Glutamatergic neuron (in vitro differentiated cells): ENCODE results near the gene MYT1. TPM values are rescaled to one million over a fixed set of nuclear protein-coding genes. Genes with fewer than 3 reads are reported as not detected.

Source experiments
- DNase-seq: peaks from one replicate; pipeline ENCODE4 v3.0.0; 2022
- H3K27ac Mint-ChIP-seq: one replicate; pipeline ENCODE4 v1.8.0; 2020; ENCODE audit warnings: mild to moderate bottlenecking, mixed read lengths, inconsistent platforms; ENCODE audit not compliant: unreplicated experiment
- H3K27me3 Mint-ChIP-seq: one replicate; pipeline ENCODE4 v1.8.0; 2020; ENCODE audit warnings: mild to moderate bottlenecking, moderate library complexity, mixed read lengths, inconsistent platforms; ENCODE audit not compliant: unreplicated experiment
- H3K36me3 Mint-ChIP-seq: one replicate; pipeline ENCODE4 v1.8.0; 2020; ENCODE audit warnings: mild to moderate bottlenecking, mixed read lengths, inconsistent platforms; ENCODE audit not compliant: unreplicated experiment
- H3K4me1 Mint-ChIP-seq: one replicate; pipeline ENCODE4 v1.8.0; 2020; ENCODE audit warnings: mild to moderate bottlenecking, low read depth, mixed read lengths, inconsistent platforms; ENCODE audit not compliant: unreplicated experiment
- H3K4me3 Mint-ChIP-seq: one replicate; pipeline ENCODE4 v1.8.0; 2020; ENCODE audit warnings: mild to moderate bottlenecking, mixed read lengths, inconsistent platforms; ENCODE audit not compliant: unreplicated experiment
- H3K9me3 Mint-ChIP-seq: one replicate; pipeline ENCODE4 v1.8.0; 2020; ENCODE audit warnings: mild to moderate bottlenecking, moderate library complexity, mixed read lengths, inconsistent platforms; ENCODE audit not compliant: unreplicated experiment
- total RNA-seq: library from RNA; stranded (reverse); fragmentation: NEBNext Ultra II Directional; extraction: Animal tissue kit (Norgen Biotek cat#: 25700); gene quantifications from one replicate; pipeline ENCODE4 v1.2.1, GENCODE V29; 2021; ENCODE audit not compliant: unreplicated experiment
- TF ChIP-seq, protein P1 (sequence below): fragments of 200-600 bp; sonication (generic); IDR thresholded peaks from one replicate; pipeline ENCODE4 v1.5.0; 2021; ENCODE audit not compliant: partially characterized antibody, unreplicated experiment

Gene MYT1
- total RNA-seq, 1 donor from 2014 or later = 159 TPM

DNA sequence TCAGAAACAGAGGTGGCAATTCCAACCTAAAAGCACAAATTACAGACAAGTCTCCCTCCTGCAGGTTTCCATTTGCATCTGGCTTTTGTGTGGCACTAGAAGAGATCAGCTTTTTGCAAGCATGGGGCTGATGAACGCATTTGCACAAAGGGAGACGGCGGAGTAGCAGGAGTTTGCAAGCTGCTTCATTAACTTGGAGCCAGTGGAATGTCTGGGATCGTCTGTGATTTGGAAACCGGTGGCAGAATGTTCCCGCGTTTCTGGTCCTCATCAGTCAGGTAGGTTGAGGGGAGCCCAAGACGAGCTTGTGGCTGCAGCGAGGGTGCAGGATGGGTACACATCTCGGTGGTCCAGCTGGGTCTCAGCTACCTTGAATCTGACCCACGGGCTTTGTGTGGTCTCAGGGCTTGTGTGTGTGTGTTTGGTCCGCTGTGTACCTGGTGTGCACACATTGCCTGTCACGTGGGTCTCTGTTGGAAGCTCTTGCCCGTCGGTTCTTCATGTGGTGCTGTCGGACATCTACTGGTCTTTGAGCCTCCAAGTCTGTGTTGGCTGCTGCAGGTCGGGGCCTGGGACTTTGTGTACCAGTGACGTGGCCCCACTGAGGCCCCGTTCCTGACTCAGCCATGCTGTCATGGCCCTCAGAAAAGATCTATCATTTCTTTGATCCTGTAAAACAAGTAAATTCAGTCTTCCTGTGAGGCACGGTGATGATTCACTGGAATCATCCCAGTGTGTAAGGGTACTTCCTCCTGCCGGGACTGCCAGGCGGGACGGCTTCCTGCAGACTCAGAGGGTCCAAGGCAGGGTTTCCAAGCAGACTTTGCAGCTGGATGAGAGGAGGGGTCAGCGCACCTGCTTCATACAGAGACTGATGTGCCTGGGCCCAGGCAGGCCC lies 12.4 kb upstream of the MYT1 start:
- TF ChIP-seq, protein P1, sequence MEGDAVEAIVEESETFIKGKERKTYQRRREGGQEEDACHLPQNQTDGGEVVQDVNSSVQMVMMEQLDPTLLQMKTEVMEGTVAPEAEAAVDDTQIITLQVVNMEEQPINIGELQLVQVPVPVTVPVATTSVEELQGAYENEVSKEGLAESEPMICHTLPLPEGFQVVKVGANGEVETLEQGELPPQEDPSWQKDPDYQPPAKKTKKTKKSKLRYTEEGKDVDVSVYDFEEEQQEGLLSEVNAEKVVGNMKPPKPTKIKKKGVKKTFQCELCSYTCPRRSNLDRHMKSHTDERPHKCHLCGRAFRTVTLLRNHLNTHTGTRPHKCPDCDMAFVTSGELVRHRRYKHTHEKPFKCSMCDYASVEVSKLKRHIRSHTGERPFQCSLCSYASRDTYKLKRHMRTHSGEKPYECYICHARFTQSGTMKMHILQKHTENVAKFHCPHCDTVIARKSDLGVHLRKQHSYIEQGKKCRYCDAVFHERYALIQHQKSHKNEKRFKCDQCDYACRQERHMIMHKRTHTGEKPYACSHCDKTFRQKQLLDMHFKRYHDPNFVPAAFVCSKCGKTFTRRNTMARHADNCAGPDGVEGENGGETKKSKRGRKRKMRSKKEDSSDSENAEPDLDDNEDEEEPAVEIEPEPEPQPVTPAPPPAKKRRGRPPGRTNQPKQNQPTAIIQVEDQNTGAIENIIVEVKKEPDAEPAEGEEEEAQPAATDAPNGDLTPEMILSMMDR = no peak
- no peaks in the 10 kb centered on the region for H3K36me3 Mint-ChIP-seq
- H3K27me3 Mint-ChIP-seq = peaks cover 17% of the 10 kb centered on the region
- peaks cover 20% of the 10 kb centered on the region for H3K9me3 Mint-ChIP-seq
- no peak overlapping the region for H3K4me3 Mint-ChIP-seq
- no peak overlapping the region for H3K27ac Mint-ChIP-seq
- peaks cover 30% of the 10 kb centered on the region for H3K4me1 Mint-ChIP-seq
- no peak for DNase-seq

DNA sequence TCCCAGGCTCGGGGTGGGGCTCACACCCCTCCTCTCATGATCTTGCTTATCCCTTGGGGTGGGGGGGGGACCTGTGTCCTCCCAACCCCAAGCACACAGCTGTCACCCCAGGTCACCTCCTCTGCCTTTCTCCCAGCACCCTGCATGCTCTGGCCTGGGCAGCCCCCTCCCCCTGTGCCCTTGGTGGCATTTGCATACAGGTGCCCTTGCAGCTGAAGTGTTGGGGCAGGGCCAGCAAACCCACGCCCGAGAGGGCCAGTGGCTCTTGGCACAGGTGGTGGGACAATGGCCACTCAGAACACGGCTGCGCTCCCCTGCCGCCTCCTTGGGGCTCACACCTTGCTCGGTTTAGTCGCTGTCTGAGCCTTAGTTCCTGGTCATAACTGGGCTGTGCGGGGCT lies 11.3 kb upstream of the MYT1 start:
- H3K27me3 Mint-ChIP-seq = peaks cover 20% of the 10 kb centered on the region

DNA sequence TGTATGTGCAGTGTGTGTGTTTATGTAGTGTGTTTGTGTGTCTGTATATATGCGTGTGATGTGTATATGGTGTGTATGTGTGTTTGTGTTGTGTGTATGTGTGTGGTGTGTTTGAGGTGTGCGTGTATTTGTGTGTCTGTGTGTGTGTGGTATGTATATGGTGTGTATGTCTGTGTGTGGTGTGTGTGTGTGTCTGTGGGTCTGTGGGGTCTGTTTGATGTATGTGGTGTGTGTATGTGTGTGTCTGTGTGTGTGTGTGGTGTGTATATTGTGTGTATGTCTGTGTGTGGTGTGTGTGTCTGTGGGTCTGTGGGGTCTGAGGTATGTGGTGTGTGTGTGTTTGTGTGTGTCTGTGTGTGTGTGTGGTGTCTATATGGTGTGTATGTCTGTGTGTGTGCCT lies 10.8 kb upstream of the MYT1 start:
- Mint-ChIP-seq H3K27me3 (peaks cover 20% of the 10 kb centered on the region), H3K27ac (peak overlapping the region; percentile 75), H3K36me3 (no peaks in the 10 kb centered on the region), H3K4me3 (peak overlapping the region; percentile 9), H3K4me1 (peaks cover 29% of the 10 kb centered on the region), H3K9me3 (peaks cover 20% of the 10 kb centered on the region)
- DNase-seq = no peak
- TF ChIP-seq, protein P1 = no peak

More for the DNA sequence above, 11.3 kb upstream of the MYT1 start:
- Mint-ChIP-seq H3K4me3 (no peak overlapping the region), H3K4me1 (peaks cover 31% of the 10 kb centered on the region), H3K27ac (no peak overlapping the region), H3K36me3 (no peaks in the 10 kb centered on the region), H3K9me3 (peaks cover 20% of the 10 kb centered on the region)
- TF ChIP-seq, protein P1 = no peak
- DNase-seq = no peak

DNA sequence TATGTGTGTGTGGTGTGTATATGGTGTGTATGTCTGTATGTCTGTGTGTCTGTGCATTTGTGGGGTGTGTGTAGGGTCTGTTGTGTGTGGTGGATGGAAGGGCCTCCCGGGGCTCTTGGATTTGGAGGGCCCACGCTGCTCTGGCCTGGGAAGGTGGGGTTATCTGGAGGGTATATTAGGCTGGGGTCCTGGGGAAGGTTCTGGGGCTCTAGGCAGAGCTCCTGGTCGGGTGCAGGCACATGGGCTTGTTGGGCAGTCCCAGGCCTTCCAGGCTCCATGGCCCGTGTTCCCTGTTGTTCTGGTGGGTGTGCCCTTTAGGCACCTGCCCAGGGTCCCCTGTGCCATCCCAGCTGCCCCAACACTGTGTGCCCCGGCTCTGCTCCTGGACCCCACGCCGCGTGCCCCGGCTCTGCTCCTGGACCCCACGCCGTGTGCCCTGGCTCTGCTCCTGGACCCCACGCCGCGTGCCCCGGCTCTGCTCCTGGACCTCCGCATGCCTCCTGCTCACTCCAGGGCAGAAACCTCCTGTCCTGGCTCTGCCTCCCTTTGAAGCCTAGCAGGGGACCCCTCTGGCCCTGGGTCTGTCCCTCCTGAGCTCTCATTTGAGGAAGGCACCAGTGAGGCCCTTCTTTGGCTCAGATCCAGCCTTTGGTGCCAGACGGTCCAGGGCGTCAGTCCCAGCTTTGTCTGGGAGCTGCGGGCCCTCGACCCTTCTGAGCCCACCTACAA lies 10.2 kb upstream of the MYT1 start:
- Mint-ChIP-seq H3K9me3 (peaks cover 20% of the 10 kb centered on the region), H3K4me3 (peak overlapping the region; percentile 9), H3K27ac (peak overlapping the region; percentile 75), H3K36me3 (no peaks in the 10 kb centered on the region), H3K4me1 (peaks cover 32% of the 10 kb centered on the region), H3K27me3 (peaks cover 23% of the 10 kb centered on the region)
- DNase-seq = no peak
- TF ChIP-seq, protein P1 = no peak
